ENCODE data around the gene IGFN1. TPM values are rescaled to one million over a fixed set of nuclear protein-coding genes. Genes with fewer than 3 reads are reported as not detected.

IGFN1 gene
- total RNA-seq, 3 donors from 2014 or later, result 0.03 to 0.32 (median 0.10) TPM

GRCh38 chr1:201250326-201251011 is 59.8 kb downstream of the IGFN1 start:
- Histone ChIP-seq H3K4me1 (ENCODE audit: low read depth) (no peaks in the 10 kb centered on the region), H3K4me3 (no peak overlapping the region), H3K9me3 (no peaks in the 10 kb centered on the region), H3K36me3 (ENCODE audit: low read depth) (no peaks in the 10 kb centered on the region)
- intact Hi-C loops (cut with DNase I, micrococcal nuclease), result loop anchor here (5.0 kb wide), 2 partner anchors 97 to 112 kb away; no protein-coding TSS in a partner anchor
- no peak for ATAC-seq
- DNase-seq, result no peak
- no peak for TF ChIP-seq CTCF (IDR thresholded peaks at IDR 0.05)

- ATAC-seq (no peak), DNase-seq (no peak)
- TF ChIP-seq CTCF (IDR thresholded peaks at IDR 0.05), result no peak
- intact Hi-C loops (cut with DNase I, micrococcal nuclease), result loop anchor here (5.0 kb wide), 2 partner anchors 96 to 111 kb away; no protein-coding TSS in a partner anchor
- H3K4me1 ChIP-seq (ENCODE audit: low read depth), result no peaks in the 10 kb centered on the region
- H3K4me3 ChIP-seq, result no peak overlapping the region
- no peaks in the 10 kb centered on the region for H3K36me3 ChIP-seq (ENCODE audit: low read depth)
- no peaks in the 10 kb centered on the region for H3K9me3 ChIP-seq
These were observed 60.8 kb downstream of the IGFN1 start for GRCh38 chr1:201251411-201251810.

GRCh38 chr1:201251851-201252430 is 61.3 kb downstream of the IGFN1 start:
- intact Hi-C loops (cut with DNase I, micrococcal nuclease), result loop anchor here (5.0 kb wide), 2 partner anchors 95 to 110 kb away; no protein-coding TSS in a partner anchor
- no peak for TF ChIP-seq CTCF (IDR thresholded peaks at IDR 0.05)
- Histone ChIP-seq H3K9me3 (no peaks in the 10 kb centered on the region), H3K36me3 (ENCODE audit: low read depth) (no peaks in the 10 kb centered on the region), H3K4me3 (no peak overlapping the region), H3K4me1 (ENCODE audit: low read depth) (no peaks in the 10 kb centered on the region)
- ATAC-seq (no peak), DNase-seq (no peak)

- no peaks in the 10 kb centered on the region for H3K4me1 ChIP-seq (ENCODE audit: low read depth)
- no peak for TF ChIP-seq CTCF (IDR thresholded peaks at IDR 0.05)
- H3K36me3 ChIP-seq (ENCODE audit: low read depth), result no peaks in the 10 kb centered on the region
- ATAC-seq (no peak), DNase-seq (no peak)
- H3K9me3 ChIP-seq, result no peaks in the 10 kb centered on the region
- no peak overlapping the region for H3K4me3 ChIP-seq
- intact Hi-C loops (cut with DNase I, micrococcal nuclease), result loop anchor here (5.0 kb wide), 2 partner anchors 94 to 109 kb away; no protein-coding TSS in a partner anchor
These were observed 62.3 kb downstream of the IGFN1 start for GRCh38 chr1:201252944-201253371.

- no peak for TF ChIP-seq CTCF (IDR thresholded peaks at IDR 0.05)
- no peaks in the 10 kb centered on the region for H3K36me3 ChIP-seq (ENCODE audit: low read depth)
- DNase-seq (no peak), ATAC-seq (no peak)
- H3K4me1 ChIP-seq (ENCODE audit: low read depth), result no peaks in the 10 kb centered on the region
- H3K4me3 ChIP-seq, result no peak overlapping the region
- no peaks in the 10 kb centered on the region for H3K9me3 ChIP-seq
- intact Hi-C loops (cut with DNase I, micrococcal nuclease), result loop anchor here (5.0 kb wide), 2 partner anchors 94 to 109 kb away; no protein-coding TSS in a partner anchor
These were observed 62.8 kb downstream of the IGFN1 start for GRCh38 chr1:201253411-201253810.

Data from mucosa of descending colon (tissue), 3 donors.